A172 (cell line): Measurements from ENCODE around the gene MYO9B. TPM values are rescaled to one million over a fixed set of nuclear protein-coding genes. Genes with fewer than 3 reads are reported as not detected.
"Not testable (repeated sequence)": the region's sequence is repeated elsewhere in the genome, so short reads cannot be mapped to it uniquely, and the experiment has no call there.

Experiments
- DNase-seq: peaks from one replicate; pipeline ENCODE4 v3.0.0-alpha.2; 2015; ENCODE audit warnings: low spot score
- total RNA-seq: library from RNA; depleted of rRNA; stranded (reverse); fragments of >200 nt; shearing (Covaris generic); gene quantifications from 2 replicates; pipeline ENCODE4 v1.2.3, GENCODE V29; 2014

Gene MYO9B
- total RNA-seq, 1 experiment from 2014 or later = 43.8 TPM

DNA sequence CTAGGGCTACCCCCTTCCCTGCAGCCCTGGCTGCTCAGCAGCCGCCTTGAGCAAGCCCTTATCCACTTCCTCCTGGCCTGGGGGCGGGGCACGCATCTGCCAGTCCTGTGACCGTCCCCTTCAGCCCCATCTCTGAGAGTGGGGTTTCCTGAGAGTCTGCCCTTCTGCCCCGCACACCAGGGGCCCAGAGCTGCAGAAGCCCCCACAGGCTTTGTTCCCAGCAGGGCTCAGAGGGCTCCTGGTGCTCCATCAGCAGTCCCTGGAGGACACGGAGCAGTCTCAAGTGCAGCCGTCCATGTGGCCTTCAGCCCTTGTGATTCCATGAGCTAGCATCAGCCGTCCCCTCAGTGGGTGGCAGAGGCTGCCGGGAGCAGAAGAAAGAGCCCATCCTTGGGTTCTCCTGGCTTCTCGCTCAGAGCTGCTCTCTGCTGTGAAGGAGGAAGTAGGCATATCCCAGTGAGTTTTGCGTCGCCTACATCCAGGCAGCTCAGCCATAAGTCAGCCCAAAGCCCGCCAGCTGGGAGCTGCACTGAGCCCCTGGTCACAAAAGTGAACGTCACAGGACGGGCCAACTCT is 16.3 kb downstream of the MYO9B start:
- DNase-seq = no peak

DNA sequence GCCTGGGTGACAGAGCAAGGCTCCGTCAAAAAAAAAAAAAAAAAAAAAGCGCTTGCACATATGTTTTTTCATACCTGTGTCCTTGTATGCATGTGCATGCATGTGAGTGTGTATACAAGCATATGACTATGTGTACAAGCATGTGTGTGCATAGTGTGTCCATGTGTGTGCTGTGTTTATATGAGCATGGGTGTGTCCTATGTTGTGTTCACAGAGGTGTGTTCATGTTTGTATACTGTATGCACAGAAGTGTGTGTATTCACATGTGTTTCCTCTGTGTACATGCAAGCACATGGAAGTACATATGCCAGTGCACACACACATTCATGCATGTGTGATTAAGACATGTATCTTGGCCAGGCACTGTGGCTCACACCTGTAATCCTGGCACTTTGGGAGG is 17.1 kb downstream of the MYO9B start:
- DNase-seq = no peak

DNA sequence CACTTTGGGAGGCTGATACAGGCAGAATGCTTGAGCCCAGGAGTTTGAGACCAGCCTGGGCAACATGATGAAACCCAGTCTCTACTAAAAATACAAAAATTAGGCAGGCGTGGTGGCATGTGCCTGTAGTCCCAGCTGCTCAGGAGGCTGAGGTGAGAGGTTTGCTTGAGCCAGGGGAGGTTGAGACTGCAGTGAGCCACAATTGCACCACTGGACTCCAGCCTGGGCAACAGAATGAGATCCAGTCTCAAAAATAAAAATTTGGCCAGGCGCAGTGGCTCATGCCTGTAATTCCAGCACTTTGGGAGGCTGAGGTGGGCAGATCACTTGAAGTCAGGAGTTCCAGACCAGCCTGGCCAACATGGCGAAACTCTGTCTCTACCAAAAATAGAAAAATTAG is 19.1 kb downstream of the MYO9B start:
- DNase-seq = not testable (repeated sequence)

DNA sequence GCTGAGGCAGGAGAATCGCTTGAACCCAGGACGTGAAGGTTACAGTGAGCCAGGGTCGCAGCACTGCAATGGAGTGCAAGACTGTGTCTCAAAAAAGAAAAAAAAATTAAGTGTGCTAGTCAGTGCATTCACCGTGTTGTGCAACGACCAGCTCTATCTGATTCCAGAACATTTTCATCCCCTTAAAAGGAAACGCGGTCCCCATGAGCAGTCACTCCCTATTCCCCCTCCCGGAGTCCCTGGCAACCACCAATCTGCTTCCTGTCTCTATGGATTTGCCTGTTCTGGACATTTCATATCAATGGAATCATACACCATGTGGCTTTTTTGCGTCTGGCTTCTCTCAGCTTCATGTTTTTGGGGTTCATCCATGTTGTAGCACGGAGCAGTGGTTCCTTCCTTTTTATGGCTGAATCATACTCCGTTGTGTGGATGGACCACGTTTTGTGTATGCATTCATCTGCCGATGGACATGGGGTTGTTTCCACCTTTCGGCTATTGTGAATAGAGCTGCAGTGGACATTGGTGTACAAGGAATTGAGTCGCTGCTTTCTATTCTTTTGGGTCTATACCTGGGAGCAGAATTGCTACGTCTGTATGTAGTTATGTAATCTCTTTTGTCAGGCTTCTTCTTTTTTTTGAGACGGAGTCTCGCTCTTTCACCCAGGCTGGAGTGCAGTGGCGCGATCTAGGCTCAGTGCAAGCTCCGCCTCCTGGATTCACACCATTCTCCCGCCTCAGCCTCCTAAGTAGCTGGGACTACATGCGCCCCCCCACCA is 19.8 kb downstream of the MYO9B start:
- DNase-seq = no peak

DNA sequence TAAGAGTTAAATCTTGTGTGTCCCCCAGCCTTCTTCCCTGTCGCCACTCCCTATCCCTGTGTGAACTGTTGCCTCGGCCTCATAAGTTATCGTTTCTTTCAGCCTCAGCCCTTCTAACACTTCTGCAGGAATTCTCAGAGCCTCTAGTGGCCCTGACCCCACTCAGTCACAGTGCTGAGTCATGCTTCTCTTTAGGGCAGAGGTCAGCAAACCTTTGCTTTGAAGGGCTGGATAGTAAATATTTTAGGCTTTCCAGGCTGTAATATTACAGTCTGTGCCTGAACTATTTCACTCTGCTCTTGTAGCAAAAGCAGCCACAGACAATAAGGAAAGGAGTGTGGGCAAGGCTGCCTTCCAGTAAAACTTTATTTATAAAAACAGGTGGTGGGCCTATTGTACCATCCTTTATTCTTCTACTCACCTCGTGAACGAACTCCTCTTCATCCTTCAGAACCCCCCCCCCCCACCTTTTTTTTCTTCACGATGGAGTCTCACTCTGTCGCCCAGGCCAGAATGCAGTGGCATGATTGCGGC is 22.1 kb downstream of the MYO9B start:
- peak; percentile 53 for DNase-seq

DNA sequence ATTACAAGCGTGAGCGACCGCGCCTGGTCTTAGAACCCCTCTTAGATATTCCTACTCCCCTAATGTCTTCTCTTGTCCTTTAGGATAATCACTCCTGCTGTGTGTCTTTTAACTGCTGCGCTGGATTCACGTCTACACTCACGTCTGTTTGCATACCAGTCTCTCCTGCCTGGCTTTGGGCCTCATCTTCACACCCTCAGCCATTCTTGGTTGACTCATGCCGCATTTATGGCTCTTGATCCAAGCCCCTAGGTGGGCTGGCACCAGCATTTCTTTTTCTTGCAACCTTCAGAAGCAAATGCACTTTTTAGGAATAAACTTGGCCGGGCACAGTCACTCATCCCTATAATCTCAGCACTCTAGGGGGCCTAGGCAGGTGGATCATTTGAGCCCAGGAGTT is 22.7 kb downstream of the MYO9B start:
- no peak for DNase-seq

DNA sequence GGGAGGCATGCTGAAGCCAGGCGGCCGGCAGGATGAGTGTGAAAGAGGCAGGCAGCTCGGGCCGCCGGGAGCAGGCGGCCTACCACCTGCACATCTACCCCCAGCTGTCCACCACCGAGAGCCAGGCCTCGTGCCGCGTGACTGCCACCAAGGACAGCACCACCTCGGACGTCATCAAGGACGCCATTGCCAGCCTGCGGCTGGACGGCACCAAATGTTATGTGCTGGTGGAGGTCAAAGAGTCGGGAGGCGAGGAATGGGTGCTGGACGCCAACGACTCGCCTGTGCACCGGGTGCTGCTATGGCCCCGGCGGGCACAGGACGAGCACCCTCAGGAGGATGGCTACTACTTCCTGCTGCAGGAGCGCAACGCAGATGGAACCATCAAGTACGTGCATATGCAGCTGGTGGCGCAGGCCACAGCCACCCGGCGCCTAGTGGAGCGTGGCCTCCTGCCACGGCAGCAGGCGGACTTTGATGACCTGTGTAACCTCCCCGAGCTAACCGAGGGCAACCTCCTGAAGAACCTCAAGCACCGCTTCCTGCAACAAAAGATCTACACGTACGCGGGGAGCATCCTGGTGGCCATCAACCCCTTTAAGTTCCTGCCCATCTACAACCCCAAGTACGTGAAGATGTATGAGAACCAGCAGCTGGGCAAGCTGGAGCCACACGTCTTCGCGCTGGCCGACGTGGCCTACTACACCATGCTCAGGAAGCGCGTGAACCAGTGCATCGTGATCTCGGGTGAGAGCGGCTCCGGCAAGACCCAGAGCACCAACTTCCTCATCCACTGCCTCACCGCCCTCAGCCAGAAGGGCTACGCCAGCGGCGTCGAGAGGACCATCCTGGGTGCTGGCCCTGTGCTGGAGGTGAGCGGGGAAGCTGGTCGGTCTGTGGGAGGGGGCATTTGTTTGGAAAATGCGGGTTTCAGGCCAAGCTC is 26.4 kb downstream of the MYO9B start:
- DNase-seq = no peak

DNA sequence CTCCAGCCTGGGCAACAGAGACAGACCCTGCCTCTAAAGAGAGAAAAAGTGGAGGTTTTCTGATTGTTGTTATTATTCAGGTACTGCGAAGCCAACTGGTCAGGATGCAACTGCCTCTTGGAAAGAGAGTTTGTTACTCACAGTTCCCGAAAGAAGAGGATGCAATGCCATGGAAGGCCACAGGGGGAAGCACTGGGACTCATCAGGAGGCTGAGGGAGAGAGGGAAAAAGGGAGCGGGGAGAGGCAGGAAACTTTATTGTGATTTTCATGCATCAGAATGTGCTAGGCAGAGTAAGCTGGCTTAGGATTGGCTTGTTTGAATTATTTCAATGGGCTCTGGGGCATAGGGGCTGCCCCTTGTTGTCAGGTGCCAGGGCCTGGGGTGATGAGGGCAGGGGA is 27.6 kb downstream of the MYO9B start:
- DNase-seq = peak; percentile 52

DNA sequence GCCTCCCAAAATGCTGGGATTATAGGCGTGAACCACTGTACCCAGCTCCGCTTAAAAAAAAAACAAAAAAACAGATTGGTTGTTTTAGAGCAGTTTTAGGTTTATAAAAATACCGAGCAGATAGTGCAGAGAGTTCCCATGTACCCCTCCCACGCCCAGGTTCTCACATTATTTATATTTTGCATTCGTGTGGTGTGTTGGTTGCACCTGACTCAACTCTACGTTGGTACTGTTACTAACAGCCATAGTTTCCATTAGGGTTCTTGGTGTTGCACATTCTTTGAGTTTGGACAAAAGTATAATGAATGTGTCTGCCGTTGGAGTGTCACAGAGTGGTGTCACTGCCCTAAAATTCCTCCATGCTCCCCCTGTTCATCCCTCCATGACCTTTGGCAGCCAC is 29.1 kb downstream of the MYO9B start:
- DNase-seq = no peak

DNA sequence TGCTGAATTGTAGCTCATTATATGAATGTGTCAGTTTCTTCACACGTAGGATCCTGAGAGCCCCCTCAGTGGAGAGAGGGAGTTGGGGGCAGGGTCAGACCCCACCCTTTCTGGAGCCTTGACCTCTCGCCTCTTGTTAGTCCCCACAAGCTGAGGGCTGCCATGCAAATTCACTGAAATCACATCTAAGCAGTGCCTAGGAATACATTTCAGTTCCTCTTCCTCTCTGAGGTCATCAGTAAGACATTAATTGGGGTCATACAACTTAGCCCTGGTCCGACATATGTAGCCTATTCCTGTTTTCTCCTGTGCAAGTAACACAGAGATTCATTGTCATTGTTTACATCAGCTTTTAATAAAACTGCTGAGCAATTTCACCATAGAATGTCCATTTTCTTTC is 30.0 kb downstream of the MYO9B start:
- no peak for DNase-seq

DNA sequence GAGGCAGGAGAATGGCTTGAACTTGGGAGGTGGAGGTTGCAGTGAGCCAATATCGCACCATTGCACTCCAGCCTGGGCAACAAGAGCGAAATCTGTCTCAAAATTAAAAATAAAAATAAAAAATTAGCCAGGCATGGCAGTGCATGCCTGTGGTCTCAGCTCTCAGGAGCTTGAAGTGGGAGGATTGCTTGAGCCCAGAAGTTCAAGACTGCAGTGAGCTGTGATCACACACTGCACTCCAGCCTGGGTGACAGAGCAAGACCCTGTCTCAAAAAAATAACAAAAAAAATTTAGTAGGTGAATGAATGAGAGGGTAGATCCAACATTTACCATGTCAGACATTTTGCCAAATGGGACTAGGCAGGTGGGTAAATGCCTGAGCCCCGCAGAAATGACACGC is 31.4 kb downstream of the MYO9B start:
- DNase-seq = not testable (repeated sequence)

DNA sequence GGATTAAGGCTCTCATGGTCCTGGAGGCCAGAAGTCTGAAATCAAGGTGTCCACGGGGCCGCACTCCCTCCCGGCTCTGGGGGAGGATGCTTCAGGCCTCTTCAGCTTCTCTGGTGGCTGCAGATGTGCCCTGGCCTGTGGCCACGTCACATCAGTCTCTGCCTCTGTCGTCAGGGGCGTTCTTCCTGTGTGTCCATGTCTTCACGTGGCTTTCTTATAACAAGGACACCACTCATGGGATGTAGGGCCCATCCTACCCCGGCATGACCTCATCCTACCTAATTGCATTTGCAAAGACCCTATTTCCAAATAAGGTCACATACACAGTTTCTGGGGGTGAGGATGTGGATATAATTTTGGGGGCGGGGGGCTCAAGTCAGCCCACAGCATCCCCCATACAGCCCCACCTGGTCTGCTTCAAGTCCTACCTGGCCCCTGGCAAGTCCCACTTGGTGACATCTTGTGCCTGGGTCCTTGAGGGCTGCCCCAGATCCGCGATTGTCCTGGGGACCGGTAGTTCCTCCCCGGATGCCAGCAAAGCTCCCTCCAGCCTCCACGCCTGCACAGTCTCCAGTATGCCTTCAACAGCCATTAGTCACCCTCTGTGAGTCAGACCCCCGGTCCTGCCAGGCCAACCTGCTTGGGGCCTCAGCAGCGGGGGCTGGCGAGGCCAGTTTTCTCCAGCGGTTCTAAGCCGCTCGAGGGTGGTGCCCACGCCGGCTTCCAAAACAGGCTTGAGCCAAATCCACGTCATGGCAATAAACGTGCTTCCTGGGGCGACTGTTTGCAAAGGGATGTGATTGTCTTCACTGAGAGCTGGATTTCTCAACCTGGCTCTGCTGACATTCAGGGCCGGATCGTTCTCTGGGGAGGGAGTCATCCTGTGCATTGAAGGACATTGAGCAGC is 32.2 kb downstream of the MYO9B start:
- peak; percentile 98 for DNase-seq

DNA sequence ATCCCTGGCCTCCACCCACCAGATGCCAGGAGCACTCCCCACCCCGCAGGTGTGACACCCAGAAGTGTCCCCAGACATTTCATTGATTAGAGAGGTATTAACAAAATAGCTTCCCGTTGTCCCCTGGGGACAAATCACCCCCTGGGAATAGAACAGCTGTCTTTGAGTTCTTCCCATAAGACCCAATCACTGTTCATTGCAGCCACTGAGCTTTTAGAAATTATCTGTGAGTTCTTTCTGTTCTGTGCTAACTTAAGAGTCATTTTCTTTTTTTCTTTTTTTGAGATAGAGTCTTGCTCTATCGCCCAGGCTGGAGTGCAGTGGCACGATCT is 32.8 kb downstream of the MYO9B start:
- no peak for DNase-seq

DNA sequence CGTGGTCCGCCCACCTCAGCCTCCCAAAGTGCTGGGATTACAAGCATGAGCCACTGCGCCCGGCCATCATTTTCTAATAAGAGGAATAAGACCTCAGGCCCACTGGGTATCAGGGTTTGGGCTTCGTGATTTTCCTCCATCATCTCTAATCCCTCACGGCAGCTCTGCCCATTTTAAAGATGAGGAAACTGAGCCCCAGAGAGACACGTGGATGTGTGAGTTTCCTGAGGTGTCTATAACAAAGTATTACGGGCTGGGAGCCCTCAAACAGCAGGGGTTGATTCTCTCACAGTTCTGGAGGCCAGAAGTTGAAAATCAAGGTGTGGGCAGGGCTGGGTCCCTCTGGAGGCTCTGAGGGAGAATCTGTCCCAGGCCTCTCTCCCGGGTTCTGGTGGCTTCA is 33.7 kb downstream of the MYO9B start:
- DNase-seq = no peak

DNA sequence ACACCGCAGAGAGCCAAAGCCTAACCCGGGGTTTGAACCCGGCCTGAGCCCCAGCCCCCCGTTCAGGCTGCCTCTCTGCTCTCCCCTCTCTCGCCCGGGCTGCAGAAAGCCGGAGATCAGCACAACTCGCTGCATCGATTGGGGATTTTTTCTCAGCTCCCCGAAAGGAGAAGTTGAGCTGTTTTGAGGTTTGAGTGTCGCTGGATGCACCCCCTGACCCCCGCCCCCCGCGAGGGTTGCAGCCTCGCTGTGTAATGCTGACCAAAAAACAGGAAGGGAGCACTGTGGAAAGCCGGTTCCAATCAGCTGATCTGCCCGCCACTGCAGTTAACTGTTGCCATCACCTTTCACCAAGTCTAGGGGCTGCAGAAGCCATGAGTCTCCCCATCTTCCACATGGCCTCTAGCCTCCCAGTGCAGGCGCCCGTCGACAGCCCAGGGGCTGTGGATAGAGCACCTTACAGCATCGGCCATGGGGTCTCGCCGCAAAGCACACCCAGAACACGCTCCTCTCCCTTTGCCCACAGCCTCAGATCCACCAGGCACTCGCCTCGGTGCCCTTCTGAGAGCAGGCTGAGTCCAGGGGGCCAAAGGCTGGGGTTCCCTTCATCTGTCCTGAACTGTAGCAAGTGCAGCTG is 34.5 kb downstream of the MYO9B start:
- no peak for DNase-seq

DNA sequence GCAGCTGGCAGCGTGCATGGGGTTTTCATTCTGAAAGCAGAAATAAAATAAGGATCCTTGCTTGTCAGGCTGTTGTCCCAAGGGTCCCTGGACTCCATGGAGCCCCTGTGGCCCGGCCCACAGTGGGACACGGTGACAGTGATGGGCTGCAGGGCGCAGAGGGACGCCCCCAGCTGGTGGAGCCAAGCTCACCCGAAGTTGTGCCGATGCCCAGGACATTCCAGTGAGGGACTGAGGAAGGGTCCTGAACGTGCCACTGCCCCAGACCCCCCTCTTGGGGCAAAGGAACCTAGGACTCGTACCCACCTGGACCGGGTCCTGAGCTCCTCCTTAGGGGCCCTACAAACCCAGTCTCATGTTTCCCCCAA is 35.0 kb downstream of the MYO9B start:
- no peak for DNase-seq

DNA sequence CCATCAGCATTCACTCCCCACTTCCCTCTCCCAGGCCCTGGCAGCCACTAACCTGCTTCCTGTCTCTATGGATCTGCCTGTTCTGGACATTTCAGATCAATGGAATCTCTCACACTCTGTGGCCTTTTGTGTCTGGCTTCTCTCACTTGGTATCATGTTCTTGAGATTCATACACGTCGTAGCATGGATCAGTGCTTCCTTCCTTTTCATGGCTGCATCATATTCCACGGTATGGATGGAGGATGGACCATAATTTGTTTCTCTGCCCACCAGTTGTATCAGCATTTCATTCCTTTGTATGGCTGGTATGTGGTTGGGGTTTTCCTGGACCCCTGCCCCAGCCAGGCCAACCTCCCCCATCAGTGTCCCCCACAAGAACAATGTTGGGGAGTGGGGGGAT is 36.2 kb downstream of the MYO9B start:
- no peak for DNase-seq

DNA sequence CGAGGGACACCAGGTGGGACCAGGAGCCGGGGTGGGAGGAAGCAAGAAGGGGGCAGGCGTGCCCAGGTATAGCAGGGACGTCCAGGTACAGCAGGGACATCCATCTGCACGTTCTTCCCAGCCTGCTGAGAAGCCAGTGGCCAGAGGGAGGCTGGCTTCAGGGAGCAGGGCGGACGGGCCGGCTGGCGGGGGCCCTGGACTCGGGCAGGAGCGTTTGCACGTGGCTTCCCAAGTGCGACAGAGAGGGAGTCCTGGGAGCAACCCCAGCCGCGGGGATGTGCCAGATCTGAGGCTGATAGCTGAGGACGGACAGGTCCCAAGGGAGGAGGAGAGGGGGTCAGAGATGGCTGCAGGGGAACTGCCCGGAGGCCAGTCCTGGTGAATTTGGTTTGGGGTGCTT is 36.7 kb downstream of the MYO9B start:
- DNase-seq = no peak

DNA sequence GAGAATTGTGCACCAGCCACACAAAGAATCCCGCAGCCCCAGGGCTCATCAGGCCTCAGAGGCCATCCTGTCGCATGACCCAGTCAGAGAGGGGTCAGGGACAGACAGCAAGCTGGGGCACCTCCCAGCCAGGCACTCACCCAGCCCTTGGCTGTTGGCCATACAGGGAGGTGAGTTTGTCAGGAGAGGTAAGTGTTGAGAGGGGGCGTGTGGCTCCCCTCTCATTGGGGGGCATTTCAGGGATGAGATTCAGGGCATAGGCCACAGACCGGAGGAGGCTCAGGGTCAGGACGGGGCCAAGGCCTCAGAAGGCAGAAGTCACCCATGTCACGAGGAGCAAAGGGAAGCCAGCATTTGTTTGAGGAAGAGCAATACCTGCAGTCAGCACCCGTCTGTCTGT is 37.1 kb downstream of the MYO9B start:
- DNase-seq = no peak

DNA sequence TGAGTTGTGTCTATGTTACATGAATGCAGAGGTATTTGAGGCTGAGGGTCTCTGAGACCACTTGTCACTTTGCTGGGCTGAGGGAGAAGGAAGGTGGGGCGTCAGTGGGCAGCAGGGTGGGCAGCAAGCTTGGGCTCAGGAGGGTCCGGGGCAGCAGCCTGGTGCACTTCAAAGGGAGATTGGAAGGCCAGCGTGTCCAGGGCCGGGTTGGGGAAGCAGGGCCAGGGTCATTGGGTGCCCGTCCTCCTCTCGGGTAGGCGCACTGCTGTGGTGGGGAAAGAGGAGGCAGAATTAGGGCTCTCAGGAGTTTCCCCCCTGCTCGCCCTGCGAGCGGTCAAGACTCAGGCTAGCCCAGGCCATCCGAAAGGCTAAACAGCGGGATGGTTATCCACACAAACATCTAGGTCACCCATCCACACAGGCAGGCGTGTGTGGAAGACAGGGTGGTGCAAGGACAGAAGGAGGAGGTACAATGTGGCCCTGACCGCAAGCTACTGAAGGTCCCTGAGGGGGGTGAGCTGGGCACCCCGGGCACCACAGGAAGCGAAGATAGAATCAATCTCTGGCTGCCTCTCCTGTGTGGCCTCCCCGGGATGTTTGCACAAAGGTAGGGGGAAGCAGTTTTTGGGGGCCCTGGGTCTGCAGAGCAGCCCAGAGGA is 37.7 kb downstream of the MYO9B start:
- DNase-seq = no peak
